Measurements from ENCODE around the gene GDAP2. TPM values are rescaled to one million over a fixed set of nuclear protein-coding genes. Genes with fewer than 3 reads are reported as not detected.

GDAP2 gene
- total RNA-seq (10 to 100 TPM; 13.5 to 25.6 (median 21.9) TPM), polyA plus RNA-seq (1 to 10 TPM; 1.4 to 6.8 TPM)
- long read RNA-seq, donor 1, full-length matches to known transcripts = 2 of 7 reads
- long read RNA-seq, donor 1, partial matches to known transcripts = 2 of 7 reads
- long read RNA-seq, donor 1, other reads (novel, unspliced or antisense) = 3 of 7 reads
- long read RNA-seq, donor 2, full-length matches to known transcripts = 22 of 32 reads
- long read RNA-seq, donor 2, partial matches to known transcripts = 5 of 32 reads
- long read RNA-seq, donor 2, other reads (novel, unspliced or antisense) = 5 of 32 reads
- long read RNA-seq, donor 3, full-length matches to known transcripts = 3 of 6 reads
- long read RNA-seq, donor 3, partial matches to known transcripts = 2 of 6 reads
- long read RNA-seq, donor 3, other reads (novel, unspliced or antisense) = 1 of 6 reads

- Histone ChIP-seq H3K36me3 (peaks cover 0 to 15% (median 6%) of the 10 kb centered on the region in 9 donors), H3K27ac (peak within 1 kb of the TSS; percentile 61 to 95 (median 86)), H3K27me3 (no peaks in the 10 kb centered on the region), H3K4me1 (peaks cover 5 to 56% (median 23%) of the 10 kb centered on the region in 12 donors), H3K4me3 (peak within 1 kb of the TSS; percentile 58 to 96 (median 91)), H3K9me3 (no peaks in the 10 kb centered on the region)
- TF ChIP-seq CTCF (IDR thresholded peaks at IDR 0.05) (no peak), POLR2A (IDR thresholded peaks at IDR 0.05) (peak in 1 of 2 donors; percentile 69)
- ATAC-seq (peak; percentile 97 to 99 (median 98)), DNase-seq (peak; percentile 96 to 98 (median 97))
- WGBS, 4 donors = 0 to 1% (median 0%) methylated on average over 24 to 64 of the region's 64 CpGs
- intact Hi-C loops (cut with DNase I) = no loop called here
Measured at GRCh38 chr1:117929343-117930172, at the start of gene GDAP2, which contains the start of gene WDR3. Gene GDAP2 (minus strand): TSS chr1:117929621. CDS start chr1:117920357, 9,264 bp downstream. Gene WDR3 (plus strand): TSS chr1:117929739. CDS start chr1:117933320, 3,581 bp downstream.

- TF ChIP-seq POLR2A (IDR thresholded peaks at IDR 0.05) (no peak), CTCF (IDR thresholded peaks at IDR 0.05) (no peak)
- H3K27me3 ChIP-seq = peaks cover 0 to 8% (median 0%) of the 10 kb centered on the region in 9 donors
- no peaks in the 10 kb centered on the region for H3K36me3 ChIP-seq
- H3K4me1 ChIP-seq = no peaks in the 10 kb centered on the region
- H3K4me3 ChIP-seq = no peak overlapping the region
- no peak for DNase-seq
- ATAC-seq = no peak
- 58 to 82% (median 74%) methylated on average over 2 to 3 of the region's 3 CpGs for WGBS, 4 donors
- no peaks in the 10 kb centered on the region for H3K9me3 ChIP-seq
- H3K27ac ChIP-seq = no peak overlapping the region
- intact Hi-C loops (cut with DNase I) = no loop called here
Measured at GRCh38 chr1:117976381-117976780, 47.0 kb upstream of the GDAP2 start.

- TF ChIP-seq CTCF (IDR thresholded peaks at IDR 0.05) (no peak), POLR2A (IDR thresholded peaks at IDR 0.05) (no peak)
- Histone ChIP-seq H3K9me3 (no peaks in the 10 kb centered on the region), H3K36me3 (no peaks in the 10 kb centered on the region), H3K27ac (no peak overlapping the region), H3K27me3 (no peaks in the 10 kb centered on the region), H3K4me3 (no peak overlapping the region), H3K4me1 (no peaks in the 10 kb centered on the region)
- intact Hi-C loops (cut with DNase I) = no loop called here
- no peak for ATAC-seq
- DNase-seq = no peak
Measured at GRCh38 chr1:117971777-117972176, 42.4 kb upstream of the GDAP2 start.

- no peaks in the 10 kb centered on the region for H3K9me3 ChIP-seq
- TF ChIP-seq POLR2A (IDR thresholded peaks at IDR 0.05) = no peak
- no peak for TF ChIP-seq CTCF (IDR thresholded peaks at IDR 0.05)
- 85 to 88% (median 87%) methylated on average over 9 of the region's 9 CpGs for WGBS, 4 donors
Measured at GRCh38 chr1:117970252-117970651, 40.8 kb upstream of the GDAP2 start.

More at GRCh38 chr1:117970252-117970651, 40.8 kb upstream of the GDAP2 start:
- no peak for ATAC-seq
- intact Hi-C loops (cut with DNase I) = no loop called here
- no peak overlapping the region for H3K4me3 ChIP-seq
- H3K27ac ChIP-seq = no peak overlapping the region
- no peaks in the 10 kb centered on the region for H3K27me3 ChIP-seq
- H3K36me3 ChIP-seq = no peaks in the 10 kb centered on the region
- no peaks in the 10 kb centered on the region for H3K4me1 ChIP-seq
- DNase-seq = no peak
